ENCODE results near the gene IQGAP2. TPM values are rescaled to one million over a fixed set of nuclear protein-coding genes. Genes with fewer than 3 reads are reported as not detected.
"Not testable (repeated sequence)": the region's sequence is repeated elsewhere in the genome, so short reads cannot be mapped to it uniquely, and the experiment has no call there.

Gene IQGAP2
- total and polyA plus RNA-seq, 3 donors from 2014 or later = 33.5 to 78.6 (median 60.2) TPM

DNA sequence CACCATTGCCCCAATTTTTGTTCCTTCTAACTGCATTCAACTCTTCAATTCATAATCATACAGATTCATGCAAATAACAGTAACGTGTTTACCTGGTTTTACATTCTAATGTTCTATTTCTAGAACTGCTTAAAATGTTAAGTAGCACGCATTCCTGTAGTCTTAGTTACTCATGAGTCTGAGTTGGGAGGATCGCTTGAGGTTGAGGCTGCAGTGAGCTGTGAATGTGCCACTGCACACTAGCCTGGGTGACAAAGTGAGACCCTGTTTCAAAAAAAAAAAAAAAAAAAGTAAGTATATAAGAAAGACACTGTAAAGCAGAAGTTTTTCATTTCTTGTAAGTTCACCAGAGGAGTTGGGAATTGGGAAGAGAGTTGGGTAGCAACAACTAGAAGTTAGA is 114.2 kb downstream of the IQGAP2 start:
- H3K4me1 ChIP-seq = no peaks in the 10 kb centered on the region
- 92 to 96% methylated on average over 3 of the region's 3 CpGs for WGBS, 2 donors
- TF ChIP-seq POLR2A (IDR thresholded peaks at IDR 0.05) = no peak
- TF ChIP-seq, protein P1, sequence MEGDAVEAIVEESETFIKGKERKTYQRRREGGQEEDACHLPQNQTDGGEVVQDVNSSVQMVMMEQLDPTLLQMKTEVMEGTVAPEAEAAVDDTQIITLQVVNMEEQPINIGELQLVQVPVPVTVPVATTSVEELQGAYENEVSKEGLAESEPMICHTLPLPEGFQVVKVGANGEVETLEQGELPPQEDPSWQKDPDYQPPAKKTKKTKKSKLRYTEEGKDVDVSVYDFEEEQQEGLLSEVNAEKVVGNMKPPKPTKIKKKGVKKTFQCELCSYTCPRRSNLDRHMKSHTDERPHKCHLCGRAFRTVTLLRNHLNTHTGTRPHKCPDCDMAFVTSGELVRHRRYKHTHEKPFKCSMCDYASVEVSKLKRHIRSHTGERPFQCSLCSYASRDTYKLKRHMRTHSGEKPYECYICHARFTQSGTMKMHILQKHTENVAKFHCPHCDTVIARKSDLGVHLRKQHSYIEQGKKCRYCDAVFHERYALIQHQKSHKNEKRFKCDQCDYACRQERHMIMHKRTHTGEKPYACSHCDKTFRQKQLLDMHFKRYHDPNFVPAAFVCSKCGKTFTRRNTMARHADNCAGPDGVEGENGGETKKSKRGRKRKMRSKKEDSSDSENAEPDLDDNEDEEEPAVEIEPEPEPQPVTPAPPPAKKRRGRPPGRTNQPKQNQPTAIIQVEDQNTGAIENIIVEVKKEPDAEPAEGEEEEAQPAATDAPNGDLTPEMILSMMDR (IDR thresholded peaks at IDR 0.05) = no peak
- H3K27ac ChIP-seq = no peak overlapping the region
- no peaks in the 10 kb centered on the region for H3K36me3 ChIP-seq (ENCODE audit: low read depth, missing control alignments)
- no peaks in the 10 kb centered on the region for H3K27me3 ChIP-seq
- no peak overlapping the region for H3K4me3 ChIP-seq
- intact Hi-C loops (cut with DNase I; ENCODE audit: low total_unique reads) = no loop called here
- DNase-seq = no peak
- H3K9me3 ChIP-seq = no peaks in the 10 kb centered on the region

DNA sequence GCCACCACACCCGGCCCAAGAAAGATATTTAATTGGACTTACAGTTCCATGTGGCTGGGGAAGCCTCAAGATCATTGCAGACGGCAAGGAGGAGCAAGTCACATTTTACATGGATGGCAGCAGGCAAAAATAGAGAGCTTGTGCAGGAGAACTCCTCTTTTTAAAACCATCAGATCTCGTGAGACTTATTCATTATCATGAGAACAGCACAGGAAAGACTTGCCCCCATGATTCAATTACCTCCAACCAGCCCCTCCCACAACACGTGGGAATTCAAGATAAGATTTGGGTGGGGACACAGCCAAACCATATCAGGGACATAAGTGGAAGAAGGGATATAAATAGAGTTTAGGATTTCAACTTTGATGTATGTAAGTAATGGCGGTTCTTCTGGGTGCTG is 115.2 kb downstream of the IQGAP2 start:
- not testable (repeated sequence) for DNase-seq, H3K4me1 ChIP-seq

DNA sequence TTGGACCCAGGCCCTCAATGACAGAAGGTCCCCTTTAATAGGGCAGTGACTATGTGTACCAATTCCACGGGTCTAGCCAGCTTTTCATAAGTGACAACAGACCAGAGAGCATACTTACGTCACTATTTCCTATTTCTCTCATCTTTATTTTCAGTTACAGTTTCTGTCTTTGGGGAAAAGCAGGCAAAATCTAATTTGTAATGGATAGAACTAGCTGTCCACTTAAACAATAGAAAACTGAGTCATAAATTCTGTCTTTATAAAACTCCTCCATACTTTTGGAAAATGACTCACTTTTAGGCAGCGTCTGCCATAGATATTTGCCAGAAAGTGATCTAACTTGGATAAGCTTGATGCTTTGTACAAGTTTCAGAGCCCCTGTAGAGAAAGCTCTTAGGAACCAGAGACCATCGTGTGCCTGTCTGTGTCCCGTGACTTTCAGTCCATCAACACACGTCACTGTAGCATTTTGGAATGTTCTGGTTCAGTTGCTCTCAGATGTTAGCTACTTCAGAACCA is 118.2 kb downstream of the IQGAP2 start:
- 73 to 84% methylated on average over 6 of the region's 6 CpGs for WGBS, 2 donors
- no peak for TF ChIP-seq POLR2A (IDR thresholded peaks at IDR 0.05)
- TF ChIP-seq, protein P1 (IDR thresholded peaks at IDR 0.05) = no peak
- DNase-seq = no peak
- intact Hi-C loops (cut with DNase I; ENCODE audit: low total_unique reads) = no loop called here
- no peaks in the 10 kb centered on the region for H3K36me3 ChIP-seq (ENCODE audit: low read depth, missing control alignments)
- no peak overlapping the region for H3K4me3 ChIP-seq
- no peak overlapping the region for H3K27ac ChIP-seq
- no peaks in the 10 kb centered on the region for H3K27me3 ChIP-seq
- H3K4me1 ChIP-seq = no peaks in the 10 kb centered on the region
- no peaks in the 10 kb centered on the region for H3K9me3 ChIP-seq

More for the DNA sequence above, 115.2 kb downstream of the IQGAP2 start:
- H3K36me3 ChIP-seq (ENCODE audit: low read depth, missing control alignments); intact Hi-C loops (cut with DNase I; ENCODE audit: low total_unique reads); H3K27me3 ChIP-seq; H3K27ac ChIP-seq; H3K4me3 ChIP-seq; H3K9me3 ChIP-seq: not testable (repeated sequence)
- WGBS, 2 donors = 67 to 88% methylated on average over 5 of the region's 5 CpGs

DNA sequence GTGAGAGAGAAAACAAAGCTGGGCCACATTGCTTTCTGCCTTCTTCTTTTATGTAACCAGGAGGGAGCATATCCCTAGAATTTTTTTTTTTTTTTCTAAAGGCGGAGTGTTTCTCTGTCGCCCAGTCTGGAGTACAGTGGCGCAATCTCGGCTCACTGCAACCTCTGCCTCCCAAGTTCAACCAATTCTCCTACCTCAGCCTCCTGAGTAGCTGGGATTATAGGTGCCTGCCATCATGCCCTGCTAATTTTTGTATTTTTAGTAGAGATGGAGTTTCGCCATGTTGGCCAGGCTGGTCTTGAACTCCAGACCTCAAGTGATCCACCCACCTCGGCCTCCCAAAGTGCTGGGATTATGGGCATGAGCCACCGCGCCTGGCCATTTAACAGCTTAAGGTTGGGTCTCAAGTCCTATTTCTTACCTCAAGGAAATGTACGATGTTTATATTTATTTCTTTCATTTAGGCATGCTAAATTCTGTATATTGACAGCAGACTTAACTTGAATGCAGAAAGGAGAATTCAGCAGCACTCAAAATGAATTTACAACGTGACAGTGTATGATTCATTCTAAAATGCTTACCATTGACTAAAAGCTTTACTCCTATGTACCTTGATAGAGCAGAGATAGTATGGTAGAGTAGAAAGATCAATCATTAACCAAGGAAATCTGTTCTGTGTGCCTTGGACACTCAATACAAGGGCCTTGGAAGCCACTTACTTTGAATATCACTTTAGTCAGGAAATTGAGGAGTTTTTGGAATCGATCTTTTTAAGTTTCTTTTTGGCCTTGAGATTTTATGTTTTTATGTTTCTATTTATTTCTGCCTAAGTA is 119.2 kb downstream of the IQGAP2 start:
- no peaks in the 10 kb centered on the region for H3K4me1 ChIP-seq
- no peaks in the 10 kb centered on the region for H3K9me3 ChIP-seq
- 91 to 93% methylated on average over 11 of the region's 11 CpGs for WGBS, 2 donors
- H3K27ac ChIP-seq = no peak overlapping the region
- no peaks in the 10 kb centered on the region for H3K27me3 ChIP-seq
- H3K4me3 ChIP-seq = no peak overlapping the region
- DNase-seq = no peak
- H3K36me3 ChIP-seq (ENCODE audit: low read depth, missing control alignments) = no peaks in the 10 kb centered on the region
- intact Hi-C loops (cut with DNase I; ENCODE audit: low total_unique reads) = no loop called here
- no peak for TF ChIP-seq POLR2A (IDR thresholded peaks at IDR 0.05)
- TF ChIP-seq, protein P1 (IDR thresholded peaks at IDR 0.05) = no peak

DNA sequence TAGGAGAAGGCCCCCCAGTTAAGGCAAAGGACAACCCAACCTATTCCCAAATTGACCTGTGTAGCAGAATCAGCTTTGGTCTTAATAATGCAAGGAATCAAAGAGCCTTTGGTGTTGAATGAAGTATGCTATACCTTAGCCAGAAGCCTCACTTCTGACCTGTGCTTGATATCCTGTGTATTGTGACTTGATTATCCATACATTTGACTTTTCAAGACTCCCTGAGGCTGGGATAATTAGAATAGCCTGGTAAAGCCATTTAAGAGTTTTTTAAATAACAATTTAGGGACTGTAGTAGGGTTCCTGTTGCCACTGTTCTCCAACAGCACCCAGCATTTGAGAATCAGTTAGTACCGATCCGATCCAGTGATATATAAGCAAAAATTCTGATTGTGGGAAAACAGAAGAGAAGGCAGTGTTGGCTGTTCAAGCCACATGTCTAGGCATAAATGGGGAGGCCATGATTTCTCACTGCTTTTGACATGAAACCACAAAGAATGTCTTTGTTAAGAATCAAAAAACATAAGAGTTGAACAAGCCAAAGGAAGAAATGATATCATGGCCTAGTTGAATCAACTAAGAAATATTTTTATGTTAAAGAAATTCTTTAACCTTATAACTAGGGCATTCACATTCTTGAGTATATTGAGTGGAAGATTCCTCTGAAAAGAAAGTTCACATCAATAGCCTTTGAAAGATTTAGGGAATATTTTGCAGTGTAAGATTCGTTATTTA is 121.2 kb downstream of the IQGAP2 start:
- H3K4me3 ChIP-seq = no peak overlapping the region
- no peak for DNase-seq
- intact Hi-C loops (cut with DNase I; ENCODE audit: low total_unique reads) = no loop called here
- no peaks in the 10 kb centered on the region for H3K4me1 ChIP-seq
- no peaks in the 10 kb centered on the region for H3K27me3 ChIP-seq
- H3K27ac ChIP-seq = no peak overlapping the region
- 60 to 87% methylated on average over 3 of the region's 3 CpGs for WGBS, 2 donors
- H3K36me3 ChIP-seq (ENCODE audit: low read depth, missing control alignments) = no peaks in the 10 kb centered on the region
- H3K9me3 ChIP-seq = no peaks in the 10 kb centered on the region
- TF ChIP-seq POLR2A (IDR thresholded peaks at IDR 0.05) = no peak
- TF ChIP-seq, protein P1 (IDR thresholded peaks at IDR 0.05) = no peak

All from testis (tissue), 3 donors.